CD4-positive, alpha-beta T cell treated with Interleukin-17A for 1 hour (primary cell): ENCODE measurements around the gene INHBE.

Source experiments
- DNase-seq: peaks from one replicate; pipeline ENCODE4 v3.0.0-alpha.2; 2020

Gene INHBE

GRCh38 chr12:57461917-57462250 is 6.8 kb downstream of the INHBE start:
- DNase-seq = no peak

GRCh38 chr12:57462251-57462911 is 7.3 kb downstream of the INHBE start:
- peak; percentile 93 for DNase-seq

- DNase-seq = no peak
Measured at GRCh38 chr12:57462912-57463253, 7.8 kb downstream of the INHBE start.

DNA sequence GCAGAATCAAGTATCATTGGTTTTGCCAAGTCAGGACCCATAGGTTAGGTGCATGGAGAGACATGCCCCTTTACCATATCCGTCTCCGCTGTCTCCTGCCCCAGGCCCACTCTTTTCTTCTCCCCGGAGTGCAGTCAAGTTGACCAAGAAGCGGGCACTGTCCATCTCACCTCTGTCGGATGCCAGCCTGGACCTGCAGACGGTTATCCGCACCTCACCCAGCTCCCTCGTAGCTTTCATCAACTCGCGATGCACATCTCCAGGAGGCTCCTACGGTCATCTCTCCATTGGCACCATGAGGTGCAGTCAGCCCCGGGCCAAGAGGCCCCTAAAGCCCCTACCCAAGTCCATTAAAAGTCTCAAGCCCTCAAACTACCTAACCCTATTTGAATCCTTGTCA is 9.5 kb downstream of the INHBE start:
- no peak for DNase-seq

DNA sequence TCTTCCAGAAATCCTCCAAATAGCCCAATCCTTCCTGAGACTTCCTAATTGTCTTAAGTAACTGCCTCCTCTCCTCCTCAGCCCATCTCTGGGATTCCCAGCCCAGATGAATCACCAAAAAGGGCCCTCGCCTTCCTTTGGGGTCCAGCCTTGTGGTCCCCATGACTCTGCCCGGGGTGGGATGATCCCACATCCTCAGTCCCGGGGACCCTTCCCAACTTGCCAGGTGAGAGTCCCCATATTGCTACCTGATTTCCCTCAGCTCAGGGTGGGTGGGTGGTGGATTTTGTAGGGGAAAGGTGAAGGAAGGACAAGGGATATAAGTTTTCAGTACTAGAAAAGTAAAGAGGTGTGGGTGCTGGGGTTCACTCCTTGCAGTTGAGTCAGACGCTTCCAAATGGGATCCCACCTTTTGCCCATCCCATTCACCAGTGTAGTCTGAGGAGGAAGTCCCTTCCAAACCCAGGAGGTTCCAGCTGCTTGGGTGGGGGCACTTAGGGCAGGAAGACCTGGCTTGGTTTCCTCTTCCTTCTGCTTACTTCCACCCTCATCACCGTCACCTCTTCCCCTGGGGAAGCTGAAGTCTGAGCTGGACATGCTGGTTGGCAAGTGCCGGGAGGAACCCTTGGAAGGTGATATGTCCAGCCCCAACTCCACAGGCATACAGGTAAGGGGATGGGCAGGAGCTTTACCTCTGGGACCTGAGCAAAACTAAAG is 10.1 kb downstream of the INHBE start:
- DNase-seq = no peak

DNA sequence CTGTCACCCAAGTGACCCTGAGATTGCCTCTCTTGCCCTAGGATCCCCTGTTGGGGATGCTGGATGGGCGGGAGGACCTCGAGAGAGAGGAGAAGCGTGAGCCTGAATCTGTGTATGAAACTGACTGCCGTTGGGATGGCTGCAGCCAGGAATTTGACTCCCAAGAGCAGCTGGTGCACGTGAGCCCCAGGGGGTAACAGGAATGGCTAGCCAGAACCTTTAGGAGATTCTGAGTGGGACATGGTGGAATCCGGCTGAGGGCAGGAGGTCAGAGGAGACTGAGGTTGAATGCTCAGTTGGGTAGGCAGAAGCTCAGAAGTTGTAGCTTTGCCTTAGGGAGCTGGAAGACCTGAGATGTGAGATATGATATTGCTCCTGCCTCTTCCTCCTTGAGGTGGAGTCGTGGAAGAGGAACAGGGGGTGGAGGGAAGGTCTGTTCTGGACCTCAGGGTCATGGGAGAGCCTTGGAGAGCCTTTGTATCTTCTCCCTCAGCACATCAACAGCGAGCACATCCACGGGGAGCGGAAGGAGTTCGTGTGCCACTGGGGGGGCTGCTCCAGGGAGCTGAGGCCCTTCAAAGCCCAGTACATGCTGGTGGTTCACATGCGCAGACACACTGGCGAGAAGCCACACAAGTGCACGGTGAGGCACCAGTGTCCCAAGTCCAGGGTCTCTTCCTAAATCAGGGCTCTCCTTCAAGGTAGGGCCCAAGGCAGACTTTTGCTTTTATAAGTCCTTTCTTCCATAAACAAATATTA is 10.8 kb downstream of the INHBE start:
- DNase-seq = no peak

GRCh38 chr12:57467212-57467874 is 12.2 kb downstream of the INHBE start:
- no peak for DNase-seq

DNA sequence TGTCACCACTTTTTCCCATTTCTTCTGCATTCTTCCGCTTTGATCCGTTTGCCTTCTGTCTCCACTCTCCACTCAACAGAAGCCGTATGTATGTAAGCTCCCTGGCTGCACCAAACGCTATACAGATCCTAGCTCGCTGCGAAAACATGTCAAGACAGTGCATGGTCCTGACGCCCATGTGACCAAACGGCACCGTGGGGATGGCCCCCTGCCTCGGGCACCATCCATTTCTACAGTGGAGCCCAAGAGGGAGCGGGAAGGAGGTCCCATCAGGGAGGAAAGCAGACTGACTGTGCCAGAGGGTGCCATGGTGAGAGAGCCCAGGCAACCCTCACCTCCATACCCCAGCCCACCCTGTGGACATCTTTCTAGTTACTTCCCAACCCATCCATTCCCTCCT is 12.8 kb downstream of the INHBE start:
- DNase-seq = no peak

GRCh38 chr12:57469296-57470164 is 14.4 kb downstream of the INHBE start:
- DNase-seq = no peak

DNA sequence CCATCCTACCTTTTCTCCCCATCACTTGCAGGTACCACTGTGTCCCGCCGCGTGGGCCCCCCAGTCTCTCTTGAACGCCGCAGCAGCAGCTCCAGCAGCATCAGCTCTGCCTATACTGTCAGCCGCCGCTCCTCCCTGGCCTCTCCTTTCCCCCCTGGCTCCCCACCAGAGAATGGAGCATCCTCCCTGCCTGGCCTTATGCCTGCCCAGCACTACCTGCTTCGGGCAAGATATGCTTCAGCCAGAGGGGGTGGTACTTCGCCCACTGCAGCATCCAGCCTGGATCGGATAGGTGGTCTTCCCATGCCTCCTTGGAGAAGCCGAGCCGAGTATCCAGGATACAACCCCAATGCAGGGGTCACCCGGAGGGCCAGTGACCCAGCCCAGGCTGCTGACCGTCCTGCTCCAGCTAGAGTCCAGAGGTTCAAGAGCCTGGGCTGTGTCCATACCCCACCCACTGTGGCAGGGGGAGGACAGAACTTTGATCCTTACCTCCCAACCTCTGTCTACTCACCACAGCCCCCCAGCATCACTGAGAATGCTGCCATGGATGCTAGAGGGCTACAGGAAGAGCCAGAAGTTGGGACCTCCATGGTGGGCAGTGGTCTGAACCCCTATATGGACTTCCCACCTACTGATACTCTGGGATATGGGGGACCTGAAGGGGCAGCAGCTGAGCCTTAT is 15.3 kb downstream of the INHBE start:
- no peak for DNase-seq

DNA sequence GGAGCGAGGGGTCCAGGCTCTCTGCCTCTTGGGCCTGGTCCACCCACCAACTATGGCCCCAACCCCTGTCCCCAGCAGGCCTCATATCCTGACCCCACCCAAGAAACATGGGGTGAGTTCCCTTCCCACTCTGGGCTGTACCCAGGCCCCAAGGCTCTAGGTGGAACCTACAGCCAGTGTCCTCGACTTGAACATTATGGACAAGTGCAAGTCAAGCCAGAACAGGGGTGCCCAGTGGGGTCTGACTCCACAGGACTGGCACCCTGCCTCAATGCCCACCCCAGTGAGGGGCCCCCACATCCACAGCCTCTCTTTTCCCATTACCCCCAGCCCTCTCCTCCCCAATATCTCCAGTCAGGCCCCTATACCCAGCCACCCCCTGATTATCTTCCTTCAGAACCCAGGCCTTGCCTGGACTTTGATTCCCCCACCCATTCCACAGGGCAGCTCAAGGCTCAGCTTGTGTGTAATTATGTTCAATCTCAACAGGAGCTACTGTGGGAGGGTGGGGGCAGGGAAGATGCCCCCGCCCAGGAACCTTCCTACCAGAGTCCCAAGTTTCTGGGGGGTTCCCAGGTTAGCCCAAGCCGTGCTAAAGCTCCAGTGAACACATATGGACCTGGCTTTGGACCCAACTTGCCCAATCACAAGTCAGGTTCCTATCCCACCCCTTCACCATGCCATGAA is 16.0 kb downstream of the INHBE start:
- DNase-seq = no peak

DNA sequence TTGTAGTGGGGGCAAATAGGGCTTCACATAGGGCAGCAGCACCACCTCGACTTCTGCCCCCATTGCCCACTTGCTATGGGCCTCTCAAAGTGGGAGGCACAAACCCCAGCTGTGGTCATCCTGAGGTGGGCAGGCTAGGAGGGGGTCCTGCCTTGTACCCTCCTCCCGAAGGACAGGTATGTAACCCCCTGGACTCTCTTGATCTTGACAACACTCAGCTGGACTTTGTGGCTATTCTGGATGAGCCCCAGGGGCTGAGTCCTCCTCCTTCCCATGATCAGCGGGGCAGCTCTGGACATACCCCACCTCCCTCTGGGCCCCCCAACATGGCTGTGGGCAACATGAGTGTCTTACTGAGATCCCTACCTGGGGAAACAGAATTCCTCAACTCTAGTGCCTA is 16.6 kb downstream of the INHBE start:
- DNase-seq = no peak

DNA sequence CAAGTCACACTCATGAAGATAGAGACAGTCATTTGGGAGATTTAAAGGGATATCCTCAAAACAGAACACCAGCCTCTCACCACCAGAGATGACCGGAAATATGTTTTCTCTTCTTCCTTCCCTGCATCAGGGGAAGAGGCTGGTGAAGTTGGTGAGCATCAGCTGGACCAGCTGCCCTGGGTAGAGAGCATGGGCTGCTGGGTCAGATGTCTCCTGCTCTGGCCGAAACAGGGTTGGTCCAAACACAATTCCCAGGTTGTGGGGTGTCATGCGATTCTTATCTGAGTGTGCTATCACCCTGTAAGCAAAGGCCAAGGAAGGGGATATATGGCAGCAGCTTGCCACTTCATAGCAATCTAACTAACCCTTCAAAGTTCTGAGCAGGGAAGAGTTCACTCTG is 17.3 kb downstream of the INHBE start:
- DNase-seq = no peak

- DNase-seq = no peak
Measured at GRCh38 chr12:57473392-57473791, 18.3 kb downstream of the INHBE start.

GRCh38 chr12:57473886-57474285 is 18.8 kb downstream of the INHBE start:
- DNase-seq = no peak

- DNase-seq = no peak
Measured at GRCh38 chr12:57474430-57474829, 19.3 kb downstream of the INHBE start.

DNA sequence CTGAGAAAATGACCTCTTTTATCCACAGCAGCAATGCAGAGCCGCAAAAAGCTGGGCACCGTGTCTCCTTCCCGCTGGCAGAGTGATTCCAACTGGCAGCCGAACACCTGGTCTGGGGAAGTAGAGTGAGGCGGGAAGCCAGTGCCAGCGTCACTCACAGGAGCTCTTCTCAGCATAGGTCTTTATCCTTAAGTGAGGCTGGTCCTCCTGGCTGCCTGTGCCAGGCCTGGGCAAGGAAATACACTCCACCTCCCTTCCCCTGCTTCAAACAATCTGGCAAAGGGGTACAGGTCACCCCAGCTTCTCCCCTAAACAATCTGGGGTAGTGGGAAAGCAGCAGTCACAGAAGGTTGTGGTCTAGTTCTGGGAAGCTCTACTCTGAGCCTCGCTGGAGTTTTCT is 19.8 kb downstream of the INHBE start:
- no peak for DNase-seq

GRCh38 chr12:57475271-57476161 is 20.4 kb downstream of the INHBE start:
- DNase-seq = no peak

DNA sequence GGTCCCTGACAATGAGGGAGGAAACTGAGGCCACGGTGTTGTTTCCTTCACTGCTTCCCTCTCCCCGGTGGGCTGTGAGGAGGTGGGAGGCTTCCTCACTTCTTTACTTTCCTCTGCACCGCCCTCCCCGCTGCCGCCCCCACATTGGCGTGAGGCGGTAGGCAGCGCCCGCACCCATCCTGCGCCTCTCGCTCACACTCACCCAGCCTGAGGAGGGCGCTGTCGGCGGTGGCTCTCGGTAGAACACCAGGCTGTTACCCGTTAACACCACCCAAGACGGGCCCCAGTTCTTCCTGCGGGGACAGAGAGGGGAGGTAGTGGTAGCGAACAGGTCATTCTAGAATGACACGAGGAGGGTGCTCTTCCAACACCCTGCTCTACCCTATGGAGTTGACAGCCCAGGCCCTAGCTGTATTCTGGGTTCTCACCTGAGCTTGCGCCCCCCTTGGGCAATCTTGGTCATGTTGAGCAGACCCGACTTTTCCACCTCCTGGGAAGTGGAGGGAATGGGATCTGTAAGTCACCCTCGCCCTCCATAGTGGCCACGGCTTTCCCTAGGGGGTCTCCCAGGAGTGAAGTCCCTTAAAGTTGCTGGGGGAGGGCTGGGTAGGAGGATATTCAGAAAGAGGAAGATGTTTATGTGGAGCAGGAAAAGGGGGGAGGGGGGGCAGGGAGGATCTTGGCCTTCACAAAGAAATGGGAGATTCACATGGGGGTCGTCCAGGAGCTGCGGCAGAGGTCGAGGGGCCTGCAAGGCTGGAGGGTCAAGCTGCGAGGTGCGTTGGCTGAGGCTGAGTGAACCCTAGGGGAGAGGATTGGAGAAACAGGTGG is 21.3 kb downstream of the INHBE start:
- peak; percentile 83 for DNase-seq
